Omental fat pad (tissue), 4 donors: Measurements from ENCODE around the gene KIAA0753. TPM values are rescaled to one million over a fixed set of nuclear protein-coding genes. Genes with fewer than 3 reads are reported as not detected.

Experiments used
- ATAC-seq: fragments of 150-250 bp; one replicate; pipeline ENCODE4 v1.9.1; 2016; ENCODE audit warnings: mild to moderate bottlenecking, moderate library complexity; ENCODE audit not compliant: low FRiP score
- DNase-seq: peaks from one replicate; pipeline ENCODE4 v3.0.0-alpha.2; 2019; ENCODE audit warnings: low spot score
- CTCF ChIP-seq, 3 donors: fragments of 450-650 bp; IDR thresholded peaks; one replicate each; pipeline ENCODE4 v1.5.1; 2016 to 2017; ENCODE audit warnings: antibody characterized with exemption in 3 of 3, mild to moderate bottlenecking in 3 of 3, moderate library complexity in 2 of 3
- total RNA-seq, 4 donors: library from RNA; depleted of rRNA; stranded (reverse); fragments of >200 nt; gene quantifications; one replicate each; pipeline ENCODE4 v1.1.0, GENCODE V29; 2016

KIAA0753 gene
- total RNA-seq, 4 donors from 2014 or later: 9.5 to 11.8 (median 11.1) TPM

- TF ChIP-seq CTCF (IDR thresholded peaks at IDR 0.05): no peak
- DNase-seq (no peak), ATAC-seq (no peak)
These were observed 36.3 kb upstream of the KIAA0753 start for GRCh38 chr17:6676802-6677157.

GRCh38 chr17:6675201-6675825 lies 34.8 kb upstream of the KIAA0753 start:
- DNase-seq (no peak), ATAC-seq (no peak)
- no peak for TF ChIP-seq CTCF (IDR thresholded peaks at IDR 0.05)

GRCh38 chr17:6674586-6674985 lies 34.1 kb upstream of the KIAA0753 start:
- no peak for ATAC-seq
- TF ChIP-seq CTCF (IDR thresholded peaks at IDR 0.05): no peak
- no peak for DNase-seq

- ATAC-seq: no peak
- no peak for DNase-seq
These were observed 30.9 kb upstream of the KIAA0753 start for GRCh38 chr17:6671431-6671830.

GRCh38 chr17:6670999-6671398 lies 30.5 kb upstream of the KIAA0753 start:
- TF ChIP-seq CTCF (IDR thresholded peaks at IDR 0.05): no peak
- ATAC-seq (no peak), DNase-seq (no peak)

More at GRCh38 chr17:6671431-6671830, 30.9 kb upstream of the KIAA0753 start:
- TF ChIP-seq CTCF (IDR thresholded peaks at IDR 0.05): no peak

- DNase-seq: no peak
- TF ChIP-seq CTCF (IDR thresholded peaks at IDR 0.05): no peak
- ATAC-seq: no peak
These were observed 30.1 kb upstream of the KIAA0753 start for GRCh38 chr17:6670571-6670970.

- DNase-seq: no peak
- no peak for ATAC-seq
- no peak for TF ChIP-seq CTCF (IDR thresholded peaks at IDR 0.05)
These were observed 29.1 kb upstream of the KIAA0753 start for GRCh38 chr17:6669479-6670212.
